Measurements from ENCODE around the gene ILF3. TPM values are rescaled to one million over a fixed set of nuclear protein-coding genes. Genes with fewer than 3 reads are reported as not detected.
A peak's percentile ranks its signal among the peaks of the same experiment; 100 is the strongest.

ILF3 gene
- total and polyA plus RNA-seq, 2 experiments from 2014 or later = 573 to 616 TPM

DNA sequence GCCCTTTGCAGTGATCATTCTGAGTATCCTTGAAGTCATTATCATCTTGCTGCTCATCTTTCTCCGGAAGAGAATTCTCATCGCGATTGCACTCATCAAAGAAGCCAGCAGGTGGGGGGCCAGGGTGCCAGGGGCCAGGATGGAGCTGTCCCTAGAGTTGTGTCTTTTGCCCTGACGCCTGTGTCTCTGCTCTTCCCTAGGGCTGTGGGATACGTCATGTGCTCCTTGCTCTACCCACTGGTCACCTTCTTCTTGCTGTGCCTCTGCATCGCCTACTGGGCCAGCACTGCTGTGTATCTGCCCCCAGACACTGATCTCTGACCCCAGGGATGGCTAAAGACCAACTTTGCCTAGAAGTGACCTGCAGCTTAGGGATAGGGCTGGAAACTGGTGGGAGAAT, 19.2 kb upstream of the ILF3 start:
- H3K4me1 Mint-ChIP-seq = peaks cover 8% of the 10 kb centered on the region; the same call in 2 of the 3 replicates
- Histone ChIP-seq H3F3A (replicated peaks; ENCODE audit: low read depth) (peaks cover 7% of the 10 kb centered on the region; the same call in 1 of the 2 replicates), H3K36me3 (ENCODE audit: insufficient read depth) (peaks cover 16% of the 10 kb centered on the region; the same call in 1 of the 2 replicates), H3K4me3 (no peak overlapping the region), H3K4me1 (ENCODE audit: insufficient read depth) (no peaks in the 10 kb centered on the region), H2AFZ (no peak overlapping the region), H3K27me3 (ENCODE audit: insufficient read depth) (no peaks in the 10 kb centered on the region), H4K20me1 (replicated peaks; ENCODE audit: insufficient read depth) (peaks cover 4% of the 10 kb centered on the region; the same call in 1 of the 2 replicates), H3K79me2 (replicated peaks; ENCODE audit: insufficient read depth) (no peaks in the 10 kb centered on the region), H3K4me2 (no peak overlapping the region), H3K9me2 (ENCODE audit: insufficient read depth) (no peaks in the 10 kb centered on the region), H3K27ac (ENCODE audit: low read depth) (no peak overlapping the region)
- H3K9me3 Mint-ChIP-seq = no peaks in the 10 kb centered on the region; the same call in 2 of the 3 replicates
- peaks cover 84% of the 10 kb centered on the region for H3K36me3 Mint-ChIP-seq (ENCODE audit: low read depth)
- DNase-seq (ENCODE audit: low spot score) = peak; percentile 31
- peaks cover 8% of the 10 kb centered on the region for H3K27me3 Mint-ChIP-seq (ENCODE audit: insufficient read depth, low read depth, poor library complexity)
- no peak for TF ChIP-seq JUNB (IDR thresholded peaks at IDR 0.05; ENCODE audit: unreplicated experiment)
- no peak for TF ChIP-seq CREB1 (CRISPR knock-in tag; IDR thresholded peaks at IDR 0.05; ENCODE audit: low read depth)
- TF ChIP-seq ZNF331 (CRISPR knock-in tag; IDR thresholded peaks at IDR 0.05; ENCODE audit: low read depth) = no peak
- TF ChIP-seq, protein P1, sequence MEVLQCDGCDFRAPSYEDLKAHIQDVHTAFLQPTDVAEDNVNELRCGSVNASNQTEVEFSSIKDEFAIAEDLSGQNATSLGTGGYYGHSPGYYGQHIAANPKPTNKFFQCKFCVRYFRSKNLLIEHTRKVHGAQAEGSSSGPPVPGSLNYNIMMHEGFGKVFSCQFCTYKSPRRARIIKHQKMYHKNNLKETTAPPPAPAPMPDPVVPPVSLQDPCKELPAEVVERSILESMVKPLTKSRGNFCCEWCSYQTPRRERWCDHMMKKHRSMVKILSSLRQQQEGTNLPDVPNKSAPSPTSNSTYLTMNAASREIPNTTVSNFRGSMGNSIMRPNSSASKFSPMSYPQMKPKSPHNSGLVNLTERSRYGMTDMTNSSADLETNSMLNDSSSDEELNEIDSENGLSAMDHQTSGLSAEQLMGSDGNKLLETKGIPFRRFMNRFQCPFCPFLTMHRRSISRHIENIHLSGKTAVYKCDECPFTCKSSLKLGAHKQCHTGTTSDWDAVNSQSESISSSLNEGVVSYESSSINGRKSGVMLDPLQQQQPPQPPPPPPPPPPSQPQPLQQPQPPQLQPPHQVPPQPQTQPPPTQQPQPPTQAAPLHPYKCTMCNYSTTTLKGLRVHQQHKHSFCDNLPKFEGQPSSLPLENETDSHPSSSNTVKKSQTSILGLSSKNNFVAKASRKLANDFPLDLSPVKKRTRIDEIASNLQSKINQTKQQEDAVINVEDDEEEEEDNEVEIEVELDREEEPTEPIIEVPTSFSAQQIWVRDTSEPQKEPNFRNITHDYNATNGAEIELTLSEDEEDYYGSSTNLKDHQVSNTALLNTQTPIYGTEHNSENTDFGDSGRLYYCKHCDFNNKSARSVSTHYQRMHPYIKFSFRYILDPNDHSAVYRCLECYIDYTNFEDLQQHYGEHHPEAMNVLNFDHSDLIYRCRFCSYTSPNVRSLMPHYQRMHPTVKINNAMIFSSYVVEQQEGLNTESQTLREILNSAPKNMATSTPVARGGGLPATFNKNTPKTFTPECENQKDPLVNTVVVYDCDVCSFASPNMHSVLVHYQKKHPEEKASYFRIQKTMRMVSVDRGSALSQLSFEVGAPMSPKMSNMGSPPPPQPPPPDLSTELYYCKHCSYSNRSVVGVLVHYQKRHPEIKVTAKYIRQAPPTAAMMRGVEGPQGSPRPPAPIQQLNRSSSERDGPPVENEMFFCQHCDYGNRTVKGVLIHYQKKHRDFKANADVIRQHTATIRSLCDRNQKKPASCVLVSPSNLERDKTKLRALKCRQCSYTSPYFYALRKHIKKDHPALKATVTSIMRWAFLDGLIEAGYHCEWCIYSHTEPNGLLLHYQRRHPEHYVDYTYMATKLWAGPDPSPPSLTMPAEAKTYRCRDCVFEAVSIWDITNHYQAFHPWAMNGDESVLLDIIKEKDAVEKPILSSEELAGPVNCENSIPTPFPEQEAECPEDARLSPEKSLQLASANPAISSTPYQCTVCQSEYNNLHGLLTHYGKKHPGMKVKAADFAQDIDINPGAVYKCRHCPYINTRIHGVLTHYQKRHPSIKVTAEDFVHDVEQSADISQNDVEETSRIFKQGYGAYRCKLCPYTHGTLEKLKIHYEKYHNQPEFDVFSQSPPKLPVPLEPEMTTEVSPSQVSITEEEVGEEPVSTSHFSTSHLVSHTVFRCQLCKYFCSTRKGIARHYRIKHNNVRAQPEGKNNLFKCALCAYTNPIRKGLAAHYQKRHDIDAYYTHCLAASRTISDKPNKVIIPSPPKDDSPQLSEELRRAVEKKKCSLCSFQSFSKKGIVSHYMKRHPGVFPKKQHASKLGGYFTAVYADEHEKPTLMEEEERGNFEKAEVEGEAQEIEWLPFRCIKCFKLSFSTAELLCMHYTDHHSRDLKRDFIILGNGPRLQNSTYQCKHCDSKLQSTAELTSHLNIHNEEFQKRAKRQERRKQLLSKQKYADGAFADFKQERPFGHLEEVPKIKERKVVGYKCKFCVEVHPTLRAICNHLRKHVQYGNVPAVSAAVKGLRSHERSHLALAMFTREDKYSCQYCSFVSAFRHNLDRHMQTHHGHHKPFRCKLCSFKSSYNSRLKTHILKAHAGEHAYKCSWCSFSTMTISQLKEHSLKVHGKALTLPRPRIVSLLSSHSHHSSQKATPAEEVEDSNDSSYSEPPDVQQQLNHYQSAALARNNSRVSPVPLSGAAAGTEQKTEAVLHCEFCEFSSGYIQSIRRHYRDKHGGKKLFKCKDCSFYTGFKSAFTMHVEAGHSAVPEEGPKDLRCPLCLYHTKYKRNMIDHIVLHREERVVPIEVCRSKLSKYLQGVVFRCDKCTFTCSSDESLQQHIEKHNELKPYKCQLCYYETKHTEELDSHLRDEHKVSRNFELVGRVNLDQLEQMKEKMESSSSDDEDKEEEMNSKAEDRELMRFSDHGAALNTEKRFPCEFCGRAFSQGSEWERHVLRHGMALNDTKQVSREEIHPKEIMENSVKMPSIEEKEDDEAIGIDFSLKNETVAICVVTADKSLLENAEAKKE (CRISPR knock-in tag; IDR thresholded peaks at IDR 0.05) = no peak
- TF ChIP-seq STAT1 (IDR thresholded peaks at IDR 0.05; ENCODE audit: unreplicated experiment) = no peak
- no peak for TF ChIP-seq POLR2AphosphoS5 (IDR thresholded peaks at IDR 0.05; ENCODE audit: low read depth)
- no peak overlapping the region; the same call in 1 of the 2 replicates for H3K27ac Mint-ChIP-seq
- ATAC-seq = no peak
- no peak overlapping the region for H3K4me3 Mint-ChIP-seq
